GM12892 (cell line): Measurements from ENCODE around the gene KRT85.

ENCODE experiments used
- POLR2AphosphoS5 ChIP-seq: IDR thresholded peaks from 2 replicates; pipeline ENCODE4 v1.6.1; 2011; ENCODE audit warnings: low read depth, low read length, control low read depth
- TAF1 ChIP-seq: IDR thresholded peaks from 2 replicates; pipeline ENCODE4 v1.6.1; 2011; ENCODE audit warnings: low read depth, mild to moderate bottlenecking, control low read depth, low read length, borderline replicate concordance

GRCh38 chr12:52404951-52405350 lies 37.7 kb upstream of the KRT85 start:
- TF ChIP-seq POLR2AphosphoS5: no peak
- TF ChIP-seq TAF1: no peak
